T-cell (primary cell): ENCODE results near the gene ZBTB18. TPM values are rescaled to one million over a fixed set of nuclear protein-coding genes. Genes with fewer than 3 reads are reported as not detected.

Experiments used
- ATAC-seq, 4 experiments: fragments of 200-7000 bp in 3 of 4; fragments of 150-1000 bp in 1 of 4; cut with Tn5 transposase; replicated peaks in 1 of 4; 1 replicate in 3 of 4; 2 replicates in 1 of 4; pipeline ENCODE4 v1.10.0; 2021; ENCODE audit warnings: moderate library complexity in 3 of 4, mild to moderate bottlenecking in 2 of 4, moderate number of reproducible peaks in 1 of 4
- CTCF ChIA-PET, 2 donors: fragments of 300-600 bp; sonication (Branson Sonifier 250); formaldehyde crosslinking; loops; one replicate each; lab custom pipeline; 2022; ENCODE audit warnings: antibody characterized with exemption in 2 of 2; lab: Charles Lee
- POLR2A ChIA-PET, 2 donors: fragments of 300-600 bp; sonication (Branson Sonifier 250); formaldehyde crosslinking; loops; one replicate each; lab custom pipeline; 2022; ENCODE audit warnings: antibody characterized with exemption in 2 of 2; lab: Charles Lee
- DNase-seq, 35 experiments: peaks; one replicate each; pipeline versions ENCODE4 v3.0.0 to v3.0.0-alpha.2; 2013 to 2023
- H3K27ac ChIP-seq: one replicate; pipeline ENCODE4 v1.5.1; 2013; ENCODE audit warnings: low read length
- H3K27me3 ChIP-seq, 2 experiments: replicated peaks in 1 of 2; 1 replicate in 1 of 2; 2 replicates in 1 of 2; pipeline versions ENCODE4 v1.6.1 to v1.7.0; 2013; ENCODE audit warnings: low read length in 1 of 2, mixed read lengths in 1 of 2; ENCODE audit not compliant: control insufficient read depth in 2 of 2, insufficient read depth in 2 of 2; ENCODE audit errors: extremely low read depth in 1 of 2
- H3K36me3 ChIP-seq, 2 donors: 1 replicate in 1 of 2; 2 replicates in 1 of 2; pipeline versions ENCODE4 v1.6.1 to v1.7.0; 2013; ENCODE audit warnings: low read length in 1 of 2; ENCODE audit not compliant: control insufficient read depth in 2 of 2, insufficient read depth in 1 of 2; ENCODE audit errors: extremely low read depth in 1 of 2
- H3K4me1 ChIP-seq, 2 experiments: 1 replicate in 1 of 2; 2 replicates in 1 of 2; pipeline versions ENCODE4 v1.6.1 to v1.7.0; 2013; ENCODE audit warnings: low read length in 2 of 2, mixed read lengths in 1 of 2; ENCODE audit not compliant: insufficient read depth in 2 of 2, control insufficient read depth in 1 of 2; ENCODE audit errors: extremely low read depth in 1 of 2
- H3K4me3 ChIP-seq, 2 donors: 1 replicate in 1 of 2; 2 replicates in 1 of 2; pipeline versions ENCODE4 v1.5.1 to v1.7.0; 2013; ENCODE audit warnings: mild to moderate bottlenecking in 2 of 2, low read length in 1 of 2, moderate library complexity in 1 of 2; ENCODE audit not compliant: control insufficient read depth in 1 of 2; ENCODE audit errors: extremely low read depth in 1 of 2
- H3K9me3 ChIP-seq: 2 replicates; pipeline ENCODE4 v1.7.0; 2013
- H3K27ac Mint-ChIP-seq, 2 donors: one replicate each; pipeline ENCODE4 v1.8.0; 2020 to 2021; ENCODE audit warnings: mild to moderate bottlenecking in 2 of 2, mixed read lengths in 2 of 2
- H3K27me3 Mint-ChIP-seq, 2 donors: one replicate each; pipeline ENCODE4 v1.8.0; 2021 to 2022; ENCODE audit warnings: mixed read lengths in 2 of 2
- H3K36me3 Mint-ChIP-seq: one replicate; pipeline ENCODE4 v1.8.0; 2021; ENCODE audit warnings: mixed read lengths
- H3K4me1 Mint-ChIP-seq, 3 donors: one replicate each; pipeline ENCODE4 v1.8.0; 2020 to 2022; ENCODE audit warnings: mixed read lengths in 3 of 3, mild to moderate bottlenecking in 1 of 3
- H3K4me3 Mint-ChIP-seq, 3 donors: one replicate each; pipeline ENCODE4 v1.8.0; 2020 to 2022; ENCODE audit warnings: mild to moderate bottlenecking in 3 of 3, mixed read lengths in 3 of 3, moderate library complexity in 3 of 3
- H3K9me3 Mint-ChIP-seq, 3 donors: one replicate each; pipeline ENCODE4 v1.8.0; 2020 to 2022; ENCODE audit warnings: mixed read lengths in 3 of 3
- whole genome bisulfite sequencing: methylation state at CpG from one replicate; pipeline ENCODE4 v1.1.5; 2013; ENCODE audit warnings: missing lambda C conversion rate; ENCODE audit not compliant: insufficient coverage; 5-methylcytosine and 5-hydroxymethylcytosine counted together
- total RNA-seq, 35 experiments: library from RNA in 6 of 35; stranded (reverse) in 6 of 35; fragments of 120-200 nt in 1 of 35; gene quantifications; one replicate each; pipeline versions ENCODE4 v1.2.1 to v1.2.4 and lab custom pipeline; 2013 to 2026

ZBTB18 gene
- total RNA-seq, 5 donors from 2014 or later (not counting 1 experiment from before 2014, with no cell fraction given) = 41.2 to 58.4 (median 52.4) TPM

GRCh38 chr1:244096066-244096610, 45.1 kb downstream of the ZBTB18 start:
- WGBS = 85% methylated on average over 7 of the region's 13 CpGs
- DNase-seq (no peak), ATAC-seq (no peak)
- ChIA-PET POLR2A (no interaction called here), CTCF (no interaction called here)
- Histone ChIP-seq H3K27ac (no peak overlapping the region), H3K4me1 (peaks cover 7 to 11% of the 10 kb centered on the region in 2 experiments), H3K36me3 (no peaks in the 10 kb centered on the region), H3K9me3 (no peaks in the 10 kb centered on the region), H3K4me3 (no peak overlapping the region), H3K27me3 (peaks cover 0 to 12% of the 10 kb centered on the region in 2 experiments)
- H3K36me3 Mint-ChIP-seq = no peaks in the 10 kb centered on the region
- no peaks in the 10 kb centered on the region for H3K9me3 Mint-ChIP-seq
- H3K4me1 Mint-ChIP-seq = peaks cover 8 to 13% (median 12%) of the 10 kb centered on the region in 3 donors
- no peak overlapping the region for H3K27ac Mint-ChIP-seq
- peaks cover 0 to 15% of the 10 kb centered on the region in 2 donors for H3K27me3 Mint-ChIP-seq
- H3K4me3 Mint-ChIP-seq = no peak overlapping the region

GRCh38 chr1:244096691-244097090, 45.6 kb downstream of the ZBTB18 start:
- Histone ChIP-seq H3K4me1 (peaks cover 8 to 15% of the 10 kb centered on the region in 2 experiments), H3K36me3 (no peaks in the 10 kb centered on the region), H3K9me3 (no peaks in the 10 kb centered on the region), H3K27me3 (peaks cover 0 to 13% of the 10 kb centered on the region in 2 experiments), H3K27ac (no peak overlapping the region), H3K4me3 (no peak overlapping the region)
- Mint-ChIP-seq H3K9me3 (no peaks in the 10 kb centered on the region), H3K27me3 (peaks cover 0 to 16% of the 10 kb centered on the region in 2 donors), H3K27ac (no peak overlapping the region), H3K4me1 (peaks cover 13 to 18% (median 14%) of the 10 kb centered on the region in 3 donors), H3K4me3 (no peak overlapping the region), H3K36me3 (no peaks in the 10 kb centered on the region)
- no peak for DNase-seq
- CTCF ChIA-PET = no interaction called here
- POLR2A ChIA-PET = no interaction called here
- ATAC-seq = no peak
- WGBS = 95% methylated on average over 5 of the region's 9 CpGs

GRCh38 chr1:244097523-244098405, 46.7 kb downstream of the ZBTB18 start:
- H3K36me3 Mint-ChIP-seq = no peaks in the 10 kb centered on the region
- no peak overlapping the region for H3K4me3 ChIP-seq
- H3K27me3 Mint-ChIP-seq = peaks cover 0 to 18% of the 10 kb centered on the region in 2 donors
- H3K4me3 Mint-ChIP-seq = no peak overlapping the region
- H3K9me3 Mint-ChIP-seq = no peaks in the 10 kb centered on the region
- no peak overlapping the region for H3K27ac ChIP-seq
- no CpG with 5 or more reads among the region's 7 CpGs for WGBS
- H3K36me3 ChIP-seq = no peaks in the 10 kb centered on the region
- ATAC-seq (no peak), DNase-seq (no peak)
- ChIA-PET CTCF (no interaction called here), POLR2A (no interaction called here)
- peaks cover 8 to 15% of the 10 kb centered on the region in 2 experiments for H3K4me1 ChIP-seq
- H3K27me3 ChIP-seq = peaks cover 0 to 20% of the 10 kb centered on the region in 2 experiments
- no peak overlapping the region for H3K27ac Mint-ChIP-seq
- H3K9me3 ChIP-seq = no peaks in the 10 kb centered on the region
- H3K4me1 Mint-ChIP-seq = peaks cover 13 to 18% (median 14%) of the 10 kb centered on the region in 3 donors

- WGBS = 87% methylated on average over 11 of the region's 19 CpGs
- Mint-ChIP-seq H3K27ac (no peak overlapping the region), H3K36me3 (no peaks in the 10 kb centered on the region), H3K4me1 (peaks cover 13 to 18% (median 14%) of the 10 kb centered on the region in 3 donors), H3K9me3 (no peaks in the 10 kb centered on the region), H3K4me3 (no peak overlapping the region), H3K27me3 (peaks cover 2 to 21% of the 10 kb centered on the region in 2 donors)
- ATAC-seq (no peak), DNase-seq (no peak)
- Histone ChIP-seq H3K4me3 (no peak overlapping the region), H3K9me3 (no peaks in the 10 kb centered on the region), H3K27me3 (peaks cover 0 to 23% of the 10 kb centered on the region in 2 experiments), H3K4me1 (peaks cover 8 to 15% of the 10 kb centered on the region in 2 experiments), H3K27ac (no peak overlapping the region), H3K36me3 (no peaks in the 10 kb centered on the region)
- ChIA-PET POLR2A (no interaction called here), CTCF (no interaction called here)
These were observed 48.3 kb downstream of the ZBTB18 start for GRCh38 chr1:244099258-244099930.

GRCh38 chr1:244100276-244100675, 49.2 kb downstream of the ZBTB18 start:
- peaks cover 8 to 15% of the 10 kb centered on the region in 2 experiments for H3K4me1 ChIP-seq
- Mint-ChIP-seq H3K9me3 (no peaks in the 10 kb centered on the region), H3K4me3 (peak overlapping the region in 1 of 3 donors; percentile 69), H3K27me3 (peaks cover 10 to 29% of the 10 kb centered on the region in 2 donors), H3K4me1 (peaks cover 13 to 18% (median 14%) of the 10 kb centered on the region in 3 donors), H3K27ac (no peak overlapping the region), H3K36me3 (no peaks in the 10 kb centered on the region)
- CTCF ChIA-PET = no interaction called here
- WGBS = no CpG with 5 or more reads among the region's 5 CpGs
- ATAC-seq = no peak
- H3K4me3 ChIP-seq = no peak overlapping the region
- no peak overlapping the region for H3K27ac ChIP-seq
- H3K9me3 ChIP-seq = no peaks in the 10 kb centered on the region
- no peak for DNase-seq
- no peaks in the 10 kb centered on the region for H3K36me3 ChIP-seq
- POLR2A ChIA-PET = no interaction called here
- peaks cover 0 to 28% of the 10 kb centered on the region in 2 experiments for H3K27me3 ChIP-seq
